ENCODE data around the gene FAM200B.

DNA sequence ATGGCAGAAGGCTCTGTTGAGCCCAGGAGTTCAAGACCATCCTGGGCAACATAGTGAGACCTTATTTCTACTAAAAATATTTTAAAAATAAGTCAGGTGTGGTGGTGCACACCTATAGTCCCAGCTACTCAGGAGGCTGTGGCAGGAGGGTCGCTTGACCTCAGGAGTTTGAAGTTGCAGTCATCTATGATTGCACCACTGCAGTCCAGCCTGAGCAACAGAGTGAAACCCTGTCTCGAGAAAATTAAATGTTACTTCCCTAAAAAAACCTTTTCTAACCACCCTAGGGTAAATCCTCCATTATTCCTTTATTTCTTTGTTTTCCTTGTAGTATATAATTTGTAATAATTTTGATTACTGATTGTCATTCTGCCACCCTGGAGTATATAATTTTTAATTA, 7.9 kb downstream of the FAM200B start:
- TF ChIP-seq CTCF (IDR thresholded peaks at IDR 0.05) = no peak
- TF ChIP-seq POLR2A (IDR thresholded peaks at IDR 0.05; ENCODE audit: low read depth) = no peak
- TF ChIP-seq POLR2AphosphoS5 (IDR thresholded peaks at IDR 0.05) = no peak
- no peak for TF ChIP-seq EP300 (IDR thresholded peaks at IDR 0.05)

Data from esophagus muscularis mucosa (tissue), 4 donors.